ENCODE results near the gene VENTX. TPM values are rescaled to one million over a fixed set of nuclear protein-coding genes. Genes with fewer than 3 reads are reported as not detected.

The VENTX gene
- polyA plus RNA-seq, 3 donors: 1.4 to 56.0 (median 1.6) TPM

- Histone ChIP-seq H3K9ac (ENCODE audit: insufficient read depth, low read length, poor library complexity, severe bottlenecking) (peak within 1 kb of the TSS; percentile 27), H4K20me1 (ENCODE audit: insufficient read depth, low read length) (no peaks in the 10 kb centered on the region), H2AFZ (ENCODE audit: insufficient read depth, low read depth, low read length, poor library complexity, severe bottlenecking) (peak within 1 kb of the TSS; percentile 75), H3K4me2 (replicated peaks; ENCODE audit: extremely low read depth, low read length, poor library complexity, severe bottlenecking) (peak within 1 kb of the TSS; percentile 67), H3K27ac (ENCODE audit: low read depth in 1 of 2, low read length in 2 of 2) (no peak within 1 kb of the TSS), H3K9me3 (replicated peaks in 1 of 2; ENCODE audit: control insufficient read depth in 1 of 2, insufficient read depth in 1 of 2, low read length in 2 of 2) (peaks cover 3 to 7% of the 10 kb centered on the region in 2 donors), H3K36me3 (replicated peaks in 1 of 2; ENCODE audit: control insufficient read depth in 1 of 2, insufficient read depth in 2 of 2, low read length in 2 of 2) (no peaks in the 10 kb centered on the region), H3K4me1 (ENCODE audit: control insufficient read depth in 1 of 2, insufficient read depth in 2 of 2, low read length in 2 of 2) (peaks cover 5 to 33% of the 10 kb centered on the region in 2 donors), H3K79me2 (ENCODE audit: insufficient read depth, low read length) (no peaks in the 10 kb centered on the region), H3K27me3 (ENCODE audit: control insufficient read depth in 2 of 2, insufficient read depth in 2 of 2, low read length in 2 of 2) (peaks cover 22 to 72% of the 10 kb centered on the region in 2 donors), H3K4me3 (replicated peaks in 1 of 3; ENCODE audit: low read depth in 2 of 3, low read length in 3 of 3) (peak within 1 kb of the TSS in 1 of 3 experiments; percentile 54)
- H3K4me3 Mint-ChIP-seq: peak within 1 kb of the TSS; percentile 60 to 90
- intact Hi-C loops (cut with micrococcal nuclease): loop anchor here in 1 of 2 donors (10.0 kb wide), 1 partner anchor 85 kb away; no protein-coding TSS in a partner anchor
- peaks cover 69 to 80% (median 77%) of the 10 kb centered on the region in 3 donors for H3K27me3 Mint-ChIP-seq (ENCODE audit: low read depth in 3 of 3)
- DNase-seq: no peak
- no peak for TF ChIP-seq CTCF (IDR thresholded peaks at IDR 0.05)
- H3K27ac Mint-ChIP-seq: peak within 1 kb of the TSS in 1 of 7 donors; percentile 15
- H3K36me3 Mint-ChIP-seq: peaks cover 9 to 13% of the 10 kb centered on the region in 2 donors
- peaks cover 24% of the 10 kb centered on the region for H3K4me1 Mint-ChIP-seq
- 1% methylated on average over 44 of the region's 49 CpGs for WGBS (ENCODE audit: insufficient coverage)
- peaks cover 2 to 22% (median 16%) of the 10 kb centered on the region in 7 donors for H3K9me3 Mint-ChIP-seq
Measured at GRCh38 chr10:133230044-133230361, 7.7 kb upstream of the VENTX start, which contains the start of gene UTF1. TSS of gene UTF1 (plus strand) at chr10:133230217. CDS start at chr10:133230289, 72 bp downstream.

- Histone ChIP-seq H3K4me1 (ENCODE audit: control insufficient read depth in 1 of 2, insufficient read depth in 2 of 2, low read length in 2 of 2) (peaks cover 11 to 39% of the 10 kb centered on the region in 2 donors), H3K9ac (ENCODE audit: insufficient read depth, low read length, poor library complexity, severe bottlenecking) (peak overlapping the region; percentile 27), H4K20me1 (ENCODE audit: insufficient read depth, low read length) (no peaks in the 10 kb centered on the region), H3K36me3 (replicated peaks in 1 of 2; ENCODE audit: control insufficient read depth in 1 of 2, insufficient read depth in 2 of 2, low read length in 2 of 2) (no peaks in the 10 kb centered on the region), H3K27ac (ENCODE audit: low read depth in 1 of 2, low read length in 2 of 2) (no peak overlapping the region), H3K79me2 (ENCODE audit: insufficient read depth, low read length) (no peaks in the 10 kb centered on the region), H3K27me3 (ENCODE audit: control insufficient read depth in 2 of 2, insufficient read depth in 2 of 2, low read length in 2 of 2) (peaks cover 22 to 66% of the 10 kb centered on the region in 2 donors), H3K4me3 (replicated peaks in 1 of 3; ENCODE audit: low read depth in 2 of 3, low read length in 3 of 3) (peak overlapping the region in 1 of 3 experiments; percentile 54), H3K9me3 (replicated peaks in 1 of 2; ENCODE audit: control insufficient read depth in 1 of 2, insufficient read depth in 1 of 2, low read length in 2 of 2) (peaks cover 3 to 7% of the 10 kb centered on the region in 2 donors), H2AFZ (ENCODE audit: insufficient read depth, low read depth, low read length, poor library complexity, severe bottlenecking) (peak overlapping the region; percentile 75), H3K4me2 (replicated peaks; ENCODE audit: extremely low read depth, low read length, poor library complexity, severe bottlenecking) (peak overlapping the region; percentile 67)
- no peak overlapping the region for H3K27ac Mint-ChIP-seq
- H3K4me1 Mint-ChIP-seq: peaks cover 25% of the 10 kb centered on the region
- peak; percentile 68 to 80 (median 77) for DNase-seq
- 2% methylated on average over 122 of the region's 122 CpGs for WGBS (ENCODE audit: insufficient coverage)
- H3K36me3 Mint-ChIP-seq: peaks cover 9 to 13% of the 10 kb centered on the region in 2 donors
- intact Hi-C loops (cut with micrococcal nuclease): loop anchor here in 1 of 2 donors (10.0 kb wide), 1 partner anchor 86 kb away; no protein-coding TSS in a partner anchor
- H3K4me3 Mint-ChIP-seq: peak overlapping the region; percentile 60 to 77
- H3K9me3 Mint-ChIP-seq: peaks cover 2 to 22% (median 16%) of the 10 kb centered on the region in 7 donors
- no peak for TF ChIP-seq CTCF (IDR thresholded peaks at IDR 0.05)
- H3K27me3 Mint-ChIP-seq (ENCODE audit: low read depth in 3 of 3): peaks cover 65 to 76% (median 72%) of the 10 kb centered on the region in 3 donors
Measured at GRCh38 chr10:133230387-133231195, 7.1 kb upstream of the VENTX start.
